MV-4-11 (cell line): ENCODE measurements around the gene MRPL42.
"Not testable (repeated sequence)": the region's sequence is repeated elsewhere in the genome, so short reads cannot be mapped to it uniquely, and the experiment has no call there.

Experiments used
- DNase-seq: peaks from one replicate; lab custom pipeline; 2025; lab: John Stamatoyannopoulos, UW

MRPL42 gene

DNA sequence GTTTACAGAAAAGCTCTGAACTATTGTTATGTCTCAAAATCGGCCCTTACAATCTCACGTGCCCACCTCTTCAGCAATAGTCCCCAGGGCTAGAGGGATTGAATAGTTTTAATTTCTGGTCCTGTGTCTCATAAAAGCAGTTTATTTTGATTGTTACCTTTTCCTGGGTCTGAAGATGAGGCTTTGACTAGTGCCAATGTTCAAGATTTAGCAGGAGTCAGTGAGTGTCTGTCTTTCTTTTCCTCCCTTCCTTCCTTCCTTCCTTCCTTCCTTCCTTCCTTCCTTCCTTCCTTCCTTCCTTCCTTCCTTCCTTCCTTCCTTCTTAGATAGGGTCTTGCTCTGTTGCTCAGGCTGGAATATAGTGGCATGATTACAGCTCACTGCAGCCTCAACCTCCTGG, 80.5 kb downstream of the MRPL42 start:
- no peak for DNase-seq

DNA sequence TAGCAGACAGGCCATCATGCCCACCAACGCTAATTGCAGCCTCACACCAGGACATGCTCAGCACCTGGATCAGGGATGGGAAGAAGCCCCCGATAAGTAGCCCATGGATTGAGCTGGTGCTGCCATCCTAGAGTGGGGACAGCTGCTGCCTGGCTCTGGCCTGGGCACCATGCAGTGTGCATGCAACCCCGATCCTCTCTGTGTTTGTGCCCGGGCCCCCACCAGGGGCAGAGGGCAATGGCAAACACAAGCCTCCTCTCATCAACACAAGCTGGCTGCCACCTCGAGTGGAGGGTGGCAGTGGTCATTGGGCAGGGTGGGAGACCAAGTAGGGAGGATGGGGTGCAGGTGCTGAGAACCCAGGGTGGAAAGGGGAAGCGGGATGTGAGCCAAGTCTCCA, 81.9 kb downstream of the MRPL42 start:
- DNase-seq: no peak

DNA sequence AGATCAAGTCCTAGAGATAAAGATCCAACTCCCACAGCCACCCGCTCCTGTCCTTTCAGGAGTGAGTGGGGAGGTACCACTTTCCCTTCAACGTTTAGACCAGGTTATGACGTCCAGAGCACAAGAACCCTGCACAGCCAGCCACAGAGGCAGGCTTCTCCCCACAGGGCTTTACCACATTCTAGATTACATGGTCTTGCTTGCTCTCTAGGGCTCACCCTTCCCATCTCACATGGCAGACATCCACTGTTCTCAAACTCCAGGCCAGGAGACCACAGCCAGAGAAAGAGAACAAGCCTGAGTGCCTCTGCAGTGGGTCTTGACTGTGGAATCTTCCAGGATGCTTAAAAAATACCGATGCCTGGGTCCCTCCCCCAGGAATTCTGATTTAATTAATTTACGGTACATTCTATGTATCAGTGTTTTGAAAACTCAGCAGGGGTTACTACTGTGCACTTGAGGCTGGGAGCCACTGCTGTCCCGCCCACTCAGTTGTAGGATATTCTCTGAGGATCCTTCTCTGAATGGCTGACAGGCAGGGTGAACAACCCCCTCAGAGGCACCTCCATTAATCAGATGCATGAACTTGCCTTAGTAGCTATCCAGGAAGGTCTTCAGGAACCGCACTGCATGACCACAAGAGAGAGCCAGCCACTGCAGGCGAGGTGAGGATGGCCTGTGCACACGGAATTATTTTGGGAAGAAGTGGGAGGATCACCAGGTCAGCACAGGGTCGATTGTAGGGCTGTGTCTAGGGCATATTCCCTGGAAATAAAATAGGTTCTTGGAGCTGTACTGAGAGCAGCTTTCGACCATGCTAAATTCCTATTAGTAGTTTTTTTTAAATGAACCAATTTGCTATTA, 83.7 kb downstream of the MRPL42 start:
- DNase-seq: no peak

DNA sequence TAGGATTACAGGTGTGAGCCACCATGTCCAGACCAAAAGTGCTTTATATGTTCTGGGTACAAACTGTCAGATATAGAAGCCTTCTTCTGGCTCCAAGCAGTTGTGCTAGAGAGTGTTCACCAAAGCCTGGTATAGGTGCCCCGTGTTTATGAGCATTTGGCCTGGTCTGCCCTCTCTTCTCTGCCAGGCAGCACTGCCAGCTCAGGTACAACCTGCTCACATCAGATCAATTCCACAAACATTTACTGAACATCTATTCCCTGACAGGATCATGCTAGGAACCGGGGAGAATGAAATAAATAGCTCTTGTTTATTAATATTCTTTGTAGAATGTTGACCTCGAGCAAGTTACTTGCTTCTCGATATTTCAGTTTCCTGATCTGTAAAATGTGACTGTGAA, 85.1 kb downstream of the MRPL42 start:
- DNase-seq: no peak

DNA sequence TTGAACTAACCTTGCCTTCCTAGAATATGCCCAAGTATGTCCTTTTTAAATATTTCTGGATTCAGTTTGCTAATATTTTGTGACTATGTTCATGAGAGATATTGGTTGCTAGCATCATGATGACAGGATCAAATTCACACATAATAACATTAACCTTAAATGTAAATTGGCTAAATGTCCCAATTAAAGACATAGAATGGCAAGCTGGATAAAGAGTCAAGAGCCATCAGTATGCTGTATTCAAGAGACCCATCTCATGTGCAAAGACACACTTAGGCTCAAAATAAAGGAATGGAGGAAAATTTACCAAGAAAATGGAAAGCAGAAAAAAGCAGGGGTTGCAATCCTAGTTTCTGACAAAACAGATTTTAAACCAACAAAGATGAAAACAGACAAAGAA, 90.6 kb downstream of the MRPL42 start:
- not testable (repeated sequence) for DNase-seq

DNA sequence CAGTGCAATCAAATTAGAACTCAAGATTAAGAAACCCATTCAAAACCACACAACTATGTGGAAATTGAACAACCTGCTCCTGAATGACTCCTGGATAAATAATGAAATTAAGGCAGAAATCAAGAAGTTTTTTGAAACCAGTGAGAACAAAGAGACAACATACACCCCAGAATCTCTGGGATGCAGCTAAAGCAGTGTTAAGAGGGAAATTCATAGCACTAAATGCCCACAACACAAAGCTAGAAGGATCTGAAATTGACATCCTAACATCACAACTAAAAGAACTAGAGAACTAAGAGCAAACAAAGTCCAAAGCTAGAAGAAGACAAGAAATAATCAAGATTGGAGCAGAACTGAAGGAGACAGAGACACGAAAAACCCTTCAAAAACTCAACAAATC, 91.4 kb downstream of the MRPL42 start:
- DNase-seq: not testable (repeated sequence)

DNA sequence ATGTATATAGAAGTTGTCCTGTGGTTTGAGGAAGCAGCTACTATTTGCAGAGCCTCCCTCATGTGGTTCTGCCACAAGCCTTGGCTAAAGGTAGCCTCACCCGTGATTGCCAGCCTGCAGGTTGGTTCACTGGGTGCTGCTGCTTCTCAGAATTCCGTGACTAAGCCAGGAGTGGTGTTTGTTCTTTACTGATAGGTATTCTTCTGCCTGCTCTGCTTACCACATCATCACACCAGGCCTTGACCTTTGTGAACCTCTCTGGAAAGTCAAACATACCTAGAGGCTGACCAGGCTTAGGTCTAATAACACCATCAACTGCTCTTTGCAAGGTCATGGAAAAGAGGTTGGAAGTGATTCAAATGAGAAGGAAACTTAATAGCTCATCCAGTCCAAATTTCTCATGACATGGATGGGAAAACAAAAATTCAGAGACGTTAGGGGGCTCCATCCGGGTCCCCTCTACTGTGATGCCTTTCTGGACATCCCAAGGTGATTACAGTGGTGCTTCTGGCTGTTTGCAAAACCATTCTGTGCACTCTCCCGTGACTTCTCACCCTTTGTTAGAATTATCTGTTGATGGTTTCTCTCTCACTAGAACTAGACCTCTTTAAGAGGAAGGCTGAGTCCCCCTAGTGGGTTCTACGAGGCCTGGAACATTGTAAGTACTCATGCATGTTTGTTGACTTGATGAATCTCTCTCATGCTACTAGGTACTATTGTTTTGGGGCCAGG, 96.7 kb downstream of the MRPL42 start:
- no peak for DNase-seq

DNA sequence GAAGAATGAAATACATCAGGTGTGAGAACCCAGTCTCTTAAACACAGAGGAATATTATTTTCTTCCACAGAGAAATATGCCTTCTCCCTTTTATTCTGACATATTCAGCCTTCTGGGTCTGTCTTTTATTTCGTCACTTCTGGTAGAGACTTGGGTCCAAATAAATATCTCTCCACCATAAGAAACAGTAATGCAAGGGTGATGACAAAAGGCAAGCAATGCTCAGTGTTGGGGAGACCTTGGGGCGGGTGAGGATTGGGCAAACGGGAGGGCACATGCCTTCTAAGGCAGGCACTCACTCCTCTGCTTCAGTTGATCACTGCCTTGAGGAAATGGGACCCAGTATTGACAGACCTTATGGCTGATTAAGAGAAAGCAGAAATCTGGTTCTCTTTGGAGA, 98.4 kb downstream of the MRPL42 start:
- no peak for DNase-seq
